Measurements from ENCODE around the gene FAM107B. TPM values are rescaled to one million over a fixed set of nuclear protein-coding genes. Genes with fewer than 3 reads are reported as not detected.

Gene FAM107B
- total and polyA plus RNA-seq, 2 experiments from 2014 or later = 11.0 to 17.6 TPM

DNA sequence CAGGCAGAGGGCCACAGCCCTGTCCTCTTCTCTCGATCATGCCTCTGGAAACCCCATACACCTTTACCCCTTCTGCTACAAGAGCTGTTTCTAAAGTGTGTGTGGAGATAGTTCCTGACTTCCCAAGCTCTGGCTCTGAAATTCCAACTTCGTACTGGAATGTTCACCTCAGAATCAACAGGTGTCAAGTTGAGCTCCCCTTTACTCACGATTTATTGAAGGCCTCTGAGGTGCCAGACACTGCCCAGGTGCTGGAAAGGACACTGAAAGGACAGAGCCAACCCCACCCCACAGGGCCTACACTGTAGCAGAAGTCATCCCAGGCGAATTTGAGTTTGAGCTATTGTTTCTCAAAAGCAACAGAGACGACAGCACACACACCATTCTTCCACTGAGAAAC, 234.1 kb downstream of the FAM107B start (continued):
- TF ChIP-seq, protein P1, sequence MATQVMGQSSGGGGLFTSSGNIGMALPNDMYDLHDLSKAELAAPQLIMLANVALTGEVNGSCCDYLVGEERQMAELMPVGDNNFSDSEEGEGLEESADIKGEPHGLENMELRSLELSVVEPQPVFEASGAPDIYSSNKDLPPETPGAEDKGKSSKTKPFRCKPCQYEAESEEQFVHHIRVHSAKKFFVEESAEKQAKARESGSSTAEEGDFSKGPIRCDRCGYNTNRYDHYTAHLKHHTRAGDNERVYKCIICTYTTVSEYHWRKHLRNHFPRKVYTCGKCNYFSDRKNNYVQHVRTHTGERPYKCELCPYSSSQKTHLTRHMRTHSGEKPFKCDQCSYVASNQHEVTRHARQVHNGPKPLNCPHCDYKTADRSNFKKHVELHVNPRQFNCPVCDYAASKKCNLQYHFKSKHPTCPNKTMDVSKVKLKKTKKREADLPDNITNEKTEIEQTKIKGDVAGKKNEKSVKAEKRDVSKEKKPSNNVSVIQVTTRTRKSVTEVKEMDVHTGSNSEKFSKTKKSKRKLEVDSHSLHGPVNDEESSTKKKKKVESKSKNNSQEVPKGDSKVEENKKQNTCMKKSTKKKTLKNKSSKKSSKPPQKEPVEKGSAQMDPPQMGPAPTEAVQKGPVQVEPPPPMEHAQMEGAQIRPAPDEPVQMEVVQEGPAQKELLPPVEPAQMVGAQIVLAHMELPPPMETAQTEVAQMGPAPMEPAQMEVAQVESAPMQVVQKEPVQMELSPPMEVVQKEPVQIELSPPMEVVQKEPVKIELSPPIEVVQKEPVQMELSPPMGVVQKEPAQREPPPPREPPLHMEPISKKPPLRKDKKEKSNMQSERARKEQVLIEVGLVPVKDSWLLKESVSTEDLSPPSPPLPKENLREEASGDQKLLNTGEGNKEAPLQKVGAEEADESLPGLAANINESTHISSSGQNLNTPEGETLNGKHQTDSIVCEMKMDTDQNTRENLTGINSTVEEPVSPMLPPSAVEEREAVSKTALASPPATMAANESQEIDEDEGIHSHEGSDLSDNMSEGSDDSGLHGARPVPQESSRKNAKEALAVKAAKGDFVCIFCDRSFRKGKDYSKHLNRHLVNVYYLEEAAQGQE (IDR thresholded peaks at IDR 0.05; ENCODE audit: unreplicated experiment) = no peak
- TF ChIP-seq CREB1 (CRISPR knock-in tag; IDR thresholded peaks at IDR 0.05; ENCODE audit: low read depth) (no peak), POLR2AphosphoS5 (IDR thresholded peaks at IDR 0.05; ENCODE audit: low read depth) (no peak), EZH2phosphoT487 (IDR thresholded peaks at IDR 0.05; ENCODE audit: unreplicated experiment) (no peak), ZNF331 (CRISPR knock-in tag; IDR thresholded peaks at IDR 0.05; ENCODE audit: low read depth) (no peak), EZH2 (IDR thresholded peaks at IDR 0.05; ENCODE audit: low read depth, unreplicated experiment) (no peak), ZNF114 (CRISPR knock-in tag; IDR thresholded peaks at IDR 0.05) (no peak), NANOG (IDR thresholded peaks at IDR 0.05; ENCODE audit: borderline replicate concordance) (no peak), JUNB (IDR thresholded peaks at IDR 0.05; ENCODE audit: unreplicated experiment) (no peak)
- TF ChIP-seq, protein P2, sequence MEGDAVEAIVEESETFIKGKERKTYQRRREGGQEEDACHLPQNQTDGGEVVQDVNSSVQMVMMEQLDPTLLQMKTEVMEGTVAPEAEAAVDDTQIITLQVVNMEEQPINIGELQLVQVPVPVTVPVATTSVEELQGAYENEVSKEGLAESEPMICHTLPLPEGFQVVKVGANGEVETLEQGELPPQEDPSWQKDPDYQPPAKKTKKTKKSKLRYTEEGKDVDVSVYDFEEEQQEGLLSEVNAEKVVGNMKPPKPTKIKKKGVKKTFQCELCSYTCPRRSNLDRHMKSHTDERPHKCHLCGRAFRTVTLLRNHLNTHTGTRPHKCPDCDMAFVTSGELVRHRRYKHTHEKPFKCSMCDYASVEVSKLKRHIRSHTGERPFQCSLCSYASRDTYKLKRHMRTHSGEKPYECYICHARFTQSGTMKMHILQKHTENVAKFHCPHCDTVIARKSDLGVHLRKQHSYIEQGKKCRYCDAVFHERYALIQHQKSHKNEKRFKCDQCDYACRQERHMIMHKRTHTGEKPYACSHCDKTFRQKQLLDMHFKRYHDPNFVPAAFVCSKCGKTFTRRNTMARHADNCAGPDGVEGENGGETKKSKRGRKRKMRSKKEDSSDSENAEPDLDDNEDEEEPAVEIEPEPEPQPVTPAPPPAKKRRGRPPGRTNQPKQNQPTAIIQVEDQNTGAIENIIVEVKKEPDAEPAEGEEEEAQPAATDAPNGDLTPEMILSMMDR (conservative IDR thresholded peaks at IDR 0.05; ENCODE audit: low read depth in 2 of 2) = no peak

DNA sequence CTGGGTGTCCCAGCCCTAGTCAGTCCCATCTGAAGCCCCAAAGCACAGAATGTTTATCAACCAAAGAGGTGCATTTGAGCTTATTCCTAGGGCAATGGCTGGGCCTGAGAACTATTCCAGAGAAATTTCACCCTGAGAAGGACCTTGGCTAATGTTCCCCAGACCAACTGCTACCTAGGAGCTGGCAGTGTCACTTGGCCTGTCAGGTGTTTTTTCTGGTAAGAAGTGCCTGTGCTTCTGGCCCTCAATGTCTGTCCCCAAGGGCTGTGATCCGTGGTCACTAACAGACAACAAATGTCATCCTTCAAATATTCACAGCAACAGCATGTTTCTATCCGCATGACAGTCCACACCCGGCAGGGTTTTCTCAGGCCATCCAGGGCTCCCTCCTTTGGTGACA, 234.6 kb downstream of the FAM107B start:
- no peaks in the 10 kb centered on the region for H3K4me1 Mint-ChIP-seq

More for the DNA sequence above, 234.6 kb downstream of the FAM107B start:
- H3K4me3 ChIP-seq = no peak overlapping the region
- no peaks in the 10 kb centered on the region for H3K36me3 ChIP-seq (ENCODE audit: insufficient read depth)
- H3F3A ChIP-seq (replicated peaks; ENCODE audit: low read depth) = no peaks in the 10 kb centered on the region
- H3K4me2 ChIP-seq = no peak overlapping the region
- Mint-ChIP-seq H3K27ac (no peak overlapping the region), H3K27me3 (ENCODE audit: insufficient read depth, low read depth, poor library complexity) (peaks cover 2% of the 10 kb centered on the region), H3K36me3 (ENCODE audit: low read depth) (no peaks in the 10 kb centered on the region; the same call in 2 of the 3 replicates), H3K4me3 (no peak overlapping the region), H3K9me3 (no peaks in the 10 kb centered on the region)
- no peaks in the 10 kb centered on the region for H3K4me1 ChIP-seq (ENCODE audit: insufficient read depth)
- H3K27me3 ChIP-seq (ENCODE audit: insufficient read depth) = no peaks in the 10 kb centered on the region
- no peak overlapping the region for H3K27ac ChIP-seq (ENCODE audit: low read depth)
- DNase-seq (ENCODE audit: low spot score) = no peak
- peaks cover 9% of the 10 kb centered on the region; the same call in 1 of the 2 replicates for H3K79me2 ChIP-seq (replicated peaks; ENCODE audit: insufficient read depth)
- H3K9me2 ChIP-seq (ENCODE audit: insufficient read depth) = no peaks in the 10 kb centered on the region
- TF ChIP-seq JUNB (IDR thresholded peaks at IDR 0.05; ENCODE audit: unreplicated experiment) (no peak), STAT1 (IDR thresholded peaks at IDR 0.05; ENCODE audit: unreplicated experiment) (no peak)
- H2AFZ ChIP-seq = no peak overlapping the region
- no peaks in the 10 kb centered on the region for H4K20me1 ChIP-seq (replicated peaks; ENCODE audit: insufficient read depth)
- ATAC-seq = no peak

All from GM23338 (cell line).